OCI-M2 (cell line): Measurements from ENCODE around the gene CADM2.

Source experiments
- DNase-seq: peaks from one replicate; lab custom pipeline; 2025; ENCODE audit not compliant: unreplicated experiment; lab: John Stamatoyannopoulos, UW

CADM2 gene

GRCh38 chr3:84983490-84983889 lies 24.7 kb downstream of the CADM2 start:
- no peak for DNase-seq

DNA sequence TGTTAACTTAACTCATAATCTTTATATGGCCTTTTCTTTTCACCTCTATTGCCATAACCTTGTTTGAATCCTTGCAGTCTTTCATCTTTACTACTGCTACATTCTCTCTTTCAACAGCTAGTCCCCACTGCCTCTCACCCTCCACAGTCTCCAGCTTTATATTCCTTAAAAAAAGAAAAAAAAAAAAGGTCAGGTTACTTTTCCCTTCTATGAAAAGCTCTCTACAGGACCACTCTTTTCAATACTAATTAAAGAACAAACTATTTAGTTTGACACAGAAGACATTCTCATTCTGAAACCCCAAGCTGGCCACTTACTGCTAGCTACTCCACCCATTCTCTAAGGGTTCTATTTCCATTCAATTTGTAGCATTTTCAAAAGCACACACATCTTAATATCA lies 25.6 kb downstream of the CADM2 start:
- DNase-seq: no peak

GRCh38 chr3:84985795-84986194 lies 27.0 kb downstream of the CADM2 start:
- no peak for DNase-seq

- no peak for DNase-seq
Measured at GRCh38 chr3:84987706-84988504, 29.1 kb downstream of the CADM2 start.

DNA sequence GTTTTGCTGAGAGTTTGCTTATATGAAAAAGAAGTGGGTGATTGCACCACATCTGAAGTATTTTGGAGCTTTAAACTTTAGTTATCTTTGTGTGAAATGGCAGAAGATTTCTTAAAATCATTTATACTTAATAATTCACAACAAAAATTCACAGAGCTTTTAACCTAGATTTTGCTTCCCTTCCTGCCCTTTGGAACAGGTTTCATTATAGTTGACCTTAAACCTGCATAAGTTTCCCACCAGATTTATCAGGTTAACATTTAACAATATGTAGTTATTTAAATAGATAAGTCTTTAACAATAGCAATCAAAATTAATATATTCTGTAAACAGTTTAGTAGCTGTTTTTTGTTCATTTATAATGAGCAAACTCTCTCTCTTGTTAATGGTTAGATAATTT lies 30.3 kb downstream of the CADM2 start:
- no peak for DNase-seq

GRCh38 chr3:84991422-84991900 lies 32.7 kb downstream of the CADM2 start:
- DNase-seq: no peak

GRCh38 chr3:84993956-84994355 lies 35.2 kb downstream of the CADM2 start:
- no peak for DNase-seq

DNA sequence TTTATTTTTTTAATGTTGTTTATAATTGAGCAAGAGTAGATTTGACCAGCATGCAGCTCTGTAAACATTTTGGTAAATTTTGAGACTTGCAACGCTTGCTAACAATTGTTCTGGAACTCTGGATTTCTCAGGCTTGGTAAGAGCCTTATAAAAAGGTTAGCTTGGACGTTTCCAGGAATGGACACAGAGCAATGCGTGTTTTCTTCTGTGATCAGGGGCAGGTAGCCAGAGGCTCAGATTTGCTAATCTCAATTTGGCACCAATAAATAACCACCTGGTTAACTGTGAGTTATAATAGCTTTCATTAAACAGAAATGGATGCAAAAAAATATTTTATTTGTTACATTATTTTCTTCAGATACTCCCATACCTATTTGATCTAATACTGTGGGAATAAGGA lies 39.8 kb downstream of the CADM2 start:
- no peak for DNase-seq

GRCh38 chr3:85003479-85003878 lies 44.7 kb downstream of the CADM2 start:
- DNase-seq: no peak

DNA sequence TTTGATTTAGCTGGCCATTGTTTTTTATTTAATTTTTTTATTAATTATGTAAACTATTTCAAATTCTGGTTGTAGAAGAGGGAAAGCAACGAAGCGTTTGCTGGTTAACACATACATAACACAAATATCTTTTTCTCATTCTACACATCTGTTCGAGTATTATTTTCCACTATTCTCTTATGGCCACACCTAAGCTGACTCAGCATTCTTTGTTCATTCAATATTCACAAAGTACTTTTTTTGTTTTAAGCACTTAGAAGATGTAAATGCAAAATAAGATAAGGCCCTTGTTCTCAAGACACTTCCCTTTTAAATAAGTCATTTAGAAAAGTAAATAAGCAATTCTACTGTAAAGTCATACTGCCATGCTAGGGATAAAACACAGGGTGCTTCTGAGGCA lies 45.4 kb downstream of the CADM2 start:
- DNase-seq: no peak

DNA sequence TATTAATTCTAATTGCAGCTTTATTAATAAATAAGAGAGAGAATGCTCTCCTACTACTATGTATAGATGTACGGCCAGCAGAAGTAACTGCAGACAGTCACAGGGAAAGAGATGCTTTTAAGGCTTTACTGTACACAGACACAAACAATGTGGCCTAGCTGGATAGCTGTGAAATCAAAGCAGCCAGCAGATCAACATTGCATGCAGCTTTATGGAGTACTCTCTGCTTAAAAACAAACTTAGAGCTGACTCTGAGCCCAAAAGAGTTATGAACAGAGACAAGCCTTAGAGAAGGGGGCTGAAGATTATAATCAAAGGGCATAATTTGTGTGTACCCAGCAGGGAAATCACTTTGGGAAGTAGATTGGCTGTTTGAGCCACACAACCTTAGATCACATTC lies 47.2 kb downstream of the CADM2 start:
- DNase-seq: no peak

DNA sequence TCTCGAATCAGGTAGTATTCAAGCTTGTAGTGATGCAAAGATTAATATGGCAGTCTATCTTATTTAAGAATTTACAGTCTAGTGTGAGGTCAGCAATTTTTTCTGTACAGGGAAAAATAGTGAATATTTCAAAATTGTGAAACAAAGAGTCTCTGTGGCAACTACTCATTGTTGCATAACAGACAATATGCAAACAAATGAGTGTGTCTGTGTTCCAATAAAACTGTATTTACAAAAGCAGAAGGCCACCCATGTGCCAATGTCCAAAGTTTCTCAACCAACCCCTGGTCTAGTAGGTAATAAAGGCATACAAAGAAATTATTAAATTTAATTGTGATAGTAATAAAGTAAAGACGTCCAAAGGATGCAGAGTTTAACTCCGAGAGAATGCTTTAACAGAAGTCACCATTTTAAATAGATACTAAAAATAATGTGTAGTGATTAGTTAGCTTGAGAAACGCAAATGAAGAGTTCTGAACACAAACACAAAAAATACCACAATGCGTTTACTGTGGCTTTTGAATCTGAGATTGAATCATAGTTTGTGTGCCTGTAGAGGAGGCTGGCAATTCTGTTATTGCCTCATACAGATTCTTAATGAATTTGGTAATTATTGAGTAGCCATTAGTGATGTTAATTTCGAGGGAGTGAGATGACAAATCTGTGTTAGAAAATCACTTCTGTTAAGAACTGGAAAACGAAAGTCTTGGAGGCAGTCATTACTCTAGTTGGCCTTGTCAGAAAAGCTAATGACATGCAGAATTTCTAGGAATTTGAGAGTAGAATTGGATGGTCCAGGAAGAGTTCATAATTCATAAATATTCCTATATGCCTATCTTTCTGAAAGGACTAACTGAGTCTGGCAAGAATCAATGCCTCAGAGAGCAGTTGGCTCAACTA lies 48.7 kb downstream of the CADM2 start:
- no peak for DNase-seq

GRCh38 chr3:85020828-85021227 lies 62.0 kb downstream of the CADM2 start:
- no peak for DNase-seq

GRCh38 chr3:85030052-85030451 lies 71.3 kb downstream of the CADM2 start:
- no peak for DNase-seq

DNA sequence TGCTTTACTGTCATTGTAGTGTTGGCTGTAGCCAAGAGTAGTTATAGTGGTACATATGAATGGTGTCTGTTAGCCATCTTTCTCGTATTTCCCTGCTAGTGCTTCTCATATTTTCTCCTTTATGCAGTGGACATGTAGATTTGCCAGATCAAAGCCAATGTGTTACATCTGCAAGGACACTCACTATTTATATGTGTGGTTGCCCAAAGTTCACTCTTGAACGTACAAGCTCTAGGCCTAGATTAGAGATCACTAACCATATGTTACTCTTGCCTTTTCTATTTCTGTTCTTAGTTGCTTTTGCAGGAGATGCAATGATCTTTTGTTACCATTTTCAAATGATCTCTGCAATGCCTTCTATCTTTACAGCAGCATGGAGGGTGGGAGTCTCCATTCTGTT lies 78.4 kb downstream of the CADM2 start:
- DNase-seq: no peak

DNA sequence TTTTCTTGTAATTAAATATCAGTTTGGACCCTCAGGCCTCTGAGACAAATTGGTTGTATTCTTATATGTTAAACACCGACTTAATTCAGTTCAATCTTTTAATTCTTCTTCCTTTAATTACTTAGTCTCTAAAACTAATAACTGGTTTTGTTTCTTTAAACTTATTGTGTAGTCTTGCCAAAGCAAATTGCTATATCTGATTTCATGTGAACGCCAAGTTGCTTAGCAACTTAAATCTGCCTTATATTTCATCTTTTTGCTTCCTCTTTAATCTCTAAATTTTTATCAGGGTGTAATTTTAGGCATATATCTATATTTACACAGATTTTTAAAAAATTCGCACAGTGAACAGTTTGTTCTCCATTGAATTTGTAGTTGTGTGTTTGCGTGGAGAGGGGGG lies 82.2 kb downstream of the CADM2 start:
- DNase-seq: no peak

- DNase-seq: no peak
Measured at GRCh38 chr3:85041562-85042055, 82.8 kb downstream of the CADM2 start.

DNA sequence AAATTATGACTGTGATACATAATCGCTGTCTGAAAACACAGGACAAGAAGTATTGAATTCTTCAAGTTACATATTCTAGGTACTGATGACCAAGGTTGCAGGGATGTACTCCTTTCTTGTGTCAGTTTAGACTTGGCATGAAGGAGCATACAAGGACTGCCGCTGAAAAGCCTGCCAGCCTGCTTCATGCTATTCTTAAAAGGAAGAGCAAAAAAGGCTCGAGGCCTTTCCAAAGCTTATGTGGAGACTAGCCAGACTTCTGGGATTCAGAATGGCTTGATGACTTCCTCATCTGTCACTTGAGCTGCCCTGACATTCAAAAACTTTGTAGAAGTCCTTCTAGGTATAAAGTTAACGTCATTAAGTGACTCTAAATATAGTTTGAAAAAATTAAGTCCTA lies 92.0 kb downstream of the CADM2 start:
- no peak for DNase-seq

- no peak for DNase-seq
Measured at GRCh38 chr3:85051786-85052185, 93.0 kb downstream of the CADM2 start.

DNA sequence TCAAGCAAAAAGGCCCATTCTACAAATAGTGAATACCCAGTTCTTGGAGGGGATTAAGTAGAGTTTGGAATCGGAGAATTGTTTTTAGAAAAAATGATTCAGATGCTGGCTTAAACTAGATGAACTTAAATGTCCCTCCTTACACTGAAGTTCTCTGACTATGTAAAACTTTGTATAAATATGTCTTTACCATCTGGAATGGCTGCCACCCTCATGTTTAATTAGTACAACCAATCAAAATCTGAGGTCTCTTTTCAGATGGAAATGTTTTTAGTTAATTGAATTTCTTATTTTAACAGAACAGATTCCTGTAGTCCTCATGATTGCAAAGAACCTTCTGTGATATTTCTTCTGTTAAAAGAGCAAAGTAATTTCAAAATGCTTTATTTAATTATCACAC lies 94.8 kb downstream of the CADM2 start:
- no peak for DNase-seq

DNA sequence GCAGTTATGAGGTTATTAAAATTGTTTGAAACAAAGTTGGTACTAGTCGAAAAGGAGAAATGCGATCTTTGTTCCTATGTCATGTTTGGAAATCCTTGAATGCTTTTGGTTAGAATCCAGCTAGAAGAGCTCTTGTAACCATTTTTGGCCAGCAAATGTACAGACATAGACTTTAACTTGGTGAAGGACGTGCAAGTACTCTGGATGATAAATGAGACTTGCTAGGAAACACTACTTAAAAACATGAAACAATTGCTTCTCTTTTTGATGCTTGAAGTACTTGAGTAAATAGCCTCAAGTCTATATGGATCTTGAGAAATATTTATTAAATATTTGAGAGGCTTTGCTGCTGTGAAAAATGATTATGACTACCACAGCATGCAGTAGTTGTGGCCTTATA lies 95.8 kb downstream of the CADM2 start:
- DNase-seq: no peak

GRCh38 chr3:85068911-85069310 lies 110.1 kb downstream of the CADM2 start:
- no peak for DNase-seq
